ENCODE data around the gene JMJD4. TPM values are rescaled to one million over a fixed set of nuclear protein-coding genes. Genes with fewer than 3 reads are reported as not detected.

The JMJD4 gene
- total and polyA plus RNA-seq, 2 experiments from 2014 or later: 11.5 to 17.7 TPM

DNA sequence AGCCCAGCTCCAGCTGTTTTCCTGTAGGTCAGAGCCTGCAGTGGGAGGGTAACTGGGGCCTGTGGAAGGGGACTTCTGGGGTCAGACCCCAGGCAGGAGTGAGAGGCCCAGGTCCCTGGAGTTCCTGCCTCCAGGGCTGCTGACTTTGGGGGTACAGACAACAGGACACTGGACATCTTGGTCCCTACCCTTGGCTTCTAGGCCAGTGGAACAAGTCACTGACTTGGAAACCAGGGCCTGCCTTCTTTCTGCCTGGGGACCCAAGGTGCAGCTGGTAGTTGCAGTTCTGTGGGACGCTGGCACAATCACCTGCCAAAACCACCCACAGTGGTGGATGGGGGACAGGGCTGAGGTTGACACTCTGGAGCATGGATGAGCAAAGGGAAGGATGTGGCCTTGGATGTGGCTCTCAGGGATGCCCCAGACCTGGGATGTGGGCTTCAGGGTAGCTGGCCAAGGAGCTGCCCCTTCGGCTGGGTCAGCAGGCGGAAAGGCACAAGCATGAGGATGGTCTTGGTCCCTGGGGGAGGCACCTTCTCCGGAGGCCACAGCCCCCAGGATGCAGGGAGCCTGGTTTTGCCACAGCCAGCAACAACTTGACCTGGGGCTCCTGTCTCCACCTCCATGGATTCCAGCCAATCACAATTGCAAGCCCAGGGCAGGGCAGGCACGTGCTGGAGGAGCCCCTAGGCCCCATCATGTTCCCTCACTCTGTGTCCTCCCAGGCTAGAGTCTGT, 5.8 kb downstream of the JMJD4 start:
- ATAC-seq (peak; percentile 47), DNase-seq (ENCODE audit: low spot score) (peak; percentile 49)
- Mint-ChIP-seq H3K27me3 (ENCODE audit: insufficient read depth, low read depth, poor library complexity) (peaks cover 18% of the 10 kb centered on the region), H3K27ac (0 out of 2 replicates have a peak overlapping the region, but pooled peaks have one; percentile 80), H3K4me3 (peak overlapping the region; percentile 84), H3K36me3 (ENCODE audit: low read depth) (peaks cover 18% of the 10 kb centered on the region), H3K4me1 (peaks cover 21% of the 10 kb centered on the region), H3K9me3 (peaks cover 8% of the 10 kb centered on the region)
- peak overlapping the region; percentile 66; the same call in 1 of the 2 replicates for H2AFZ ChIP-seq
- no peaks in the 10 kb centered on the region for H3K27me3 ChIP-seq (ENCODE audit: insufficient read depth)
- no peak overlapping the region for H3K27ac ChIP-seq (ENCODE audit: low read depth)
- peaks cover 10% of the 10 kb centered on the region for H3K79me2 ChIP-seq (replicated peaks; ENCODE audit: insufficient read depth)
- H3F3A ChIP-seq (replicated peaks; ENCODE audit: low read depth): 0 out of 2 replicates have a peak, but pooled peaks cover 7% of the 10 kb centered on the region
- 0 out of 2 replicates have a peak, but pooled peaks cover 4% of the 10 kb centered on the region for H3K9me2 ChIP-seq (ENCODE audit: insufficient read depth)
- peak overlapping the region; percentile 87 for H3K4me2 ChIP-seq
- H4K20me1 ChIP-seq (replicated peaks; ENCODE audit: insufficient read depth): no peaks in the 10 kb centered on the region
- TF ChIP-seq, protein P1, sequence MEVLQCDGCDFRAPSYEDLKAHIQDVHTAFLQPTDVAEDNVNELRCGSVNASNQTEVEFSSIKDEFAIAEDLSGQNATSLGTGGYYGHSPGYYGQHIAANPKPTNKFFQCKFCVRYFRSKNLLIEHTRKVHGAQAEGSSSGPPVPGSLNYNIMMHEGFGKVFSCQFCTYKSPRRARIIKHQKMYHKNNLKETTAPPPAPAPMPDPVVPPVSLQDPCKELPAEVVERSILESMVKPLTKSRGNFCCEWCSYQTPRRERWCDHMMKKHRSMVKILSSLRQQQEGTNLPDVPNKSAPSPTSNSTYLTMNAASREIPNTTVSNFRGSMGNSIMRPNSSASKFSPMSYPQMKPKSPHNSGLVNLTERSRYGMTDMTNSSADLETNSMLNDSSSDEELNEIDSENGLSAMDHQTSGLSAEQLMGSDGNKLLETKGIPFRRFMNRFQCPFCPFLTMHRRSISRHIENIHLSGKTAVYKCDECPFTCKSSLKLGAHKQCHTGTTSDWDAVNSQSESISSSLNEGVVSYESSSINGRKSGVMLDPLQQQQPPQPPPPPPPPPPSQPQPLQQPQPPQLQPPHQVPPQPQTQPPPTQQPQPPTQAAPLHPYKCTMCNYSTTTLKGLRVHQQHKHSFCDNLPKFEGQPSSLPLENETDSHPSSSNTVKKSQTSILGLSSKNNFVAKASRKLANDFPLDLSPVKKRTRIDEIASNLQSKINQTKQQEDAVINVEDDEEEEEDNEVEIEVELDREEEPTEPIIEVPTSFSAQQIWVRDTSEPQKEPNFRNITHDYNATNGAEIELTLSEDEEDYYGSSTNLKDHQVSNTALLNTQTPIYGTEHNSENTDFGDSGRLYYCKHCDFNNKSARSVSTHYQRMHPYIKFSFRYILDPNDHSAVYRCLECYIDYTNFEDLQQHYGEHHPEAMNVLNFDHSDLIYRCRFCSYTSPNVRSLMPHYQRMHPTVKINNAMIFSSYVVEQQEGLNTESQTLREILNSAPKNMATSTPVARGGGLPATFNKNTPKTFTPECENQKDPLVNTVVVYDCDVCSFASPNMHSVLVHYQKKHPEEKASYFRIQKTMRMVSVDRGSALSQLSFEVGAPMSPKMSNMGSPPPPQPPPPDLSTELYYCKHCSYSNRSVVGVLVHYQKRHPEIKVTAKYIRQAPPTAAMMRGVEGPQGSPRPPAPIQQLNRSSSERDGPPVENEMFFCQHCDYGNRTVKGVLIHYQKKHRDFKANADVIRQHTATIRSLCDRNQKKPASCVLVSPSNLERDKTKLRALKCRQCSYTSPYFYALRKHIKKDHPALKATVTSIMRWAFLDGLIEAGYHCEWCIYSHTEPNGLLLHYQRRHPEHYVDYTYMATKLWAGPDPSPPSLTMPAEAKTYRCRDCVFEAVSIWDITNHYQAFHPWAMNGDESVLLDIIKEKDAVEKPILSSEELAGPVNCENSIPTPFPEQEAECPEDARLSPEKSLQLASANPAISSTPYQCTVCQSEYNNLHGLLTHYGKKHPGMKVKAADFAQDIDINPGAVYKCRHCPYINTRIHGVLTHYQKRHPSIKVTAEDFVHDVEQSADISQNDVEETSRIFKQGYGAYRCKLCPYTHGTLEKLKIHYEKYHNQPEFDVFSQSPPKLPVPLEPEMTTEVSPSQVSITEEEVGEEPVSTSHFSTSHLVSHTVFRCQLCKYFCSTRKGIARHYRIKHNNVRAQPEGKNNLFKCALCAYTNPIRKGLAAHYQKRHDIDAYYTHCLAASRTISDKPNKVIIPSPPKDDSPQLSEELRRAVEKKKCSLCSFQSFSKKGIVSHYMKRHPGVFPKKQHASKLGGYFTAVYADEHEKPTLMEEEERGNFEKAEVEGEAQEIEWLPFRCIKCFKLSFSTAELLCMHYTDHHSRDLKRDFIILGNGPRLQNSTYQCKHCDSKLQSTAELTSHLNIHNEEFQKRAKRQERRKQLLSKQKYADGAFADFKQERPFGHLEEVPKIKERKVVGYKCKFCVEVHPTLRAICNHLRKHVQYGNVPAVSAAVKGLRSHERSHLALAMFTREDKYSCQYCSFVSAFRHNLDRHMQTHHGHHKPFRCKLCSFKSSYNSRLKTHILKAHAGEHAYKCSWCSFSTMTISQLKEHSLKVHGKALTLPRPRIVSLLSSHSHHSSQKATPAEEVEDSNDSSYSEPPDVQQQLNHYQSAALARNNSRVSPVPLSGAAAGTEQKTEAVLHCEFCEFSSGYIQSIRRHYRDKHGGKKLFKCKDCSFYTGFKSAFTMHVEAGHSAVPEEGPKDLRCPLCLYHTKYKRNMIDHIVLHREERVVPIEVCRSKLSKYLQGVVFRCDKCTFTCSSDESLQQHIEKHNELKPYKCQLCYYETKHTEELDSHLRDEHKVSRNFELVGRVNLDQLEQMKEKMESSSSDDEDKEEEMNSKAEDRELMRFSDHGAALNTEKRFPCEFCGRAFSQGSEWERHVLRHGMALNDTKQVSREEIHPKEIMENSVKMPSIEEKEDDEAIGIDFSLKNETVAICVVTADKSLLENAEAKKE (CRISPR knock-in tag; IDR thresholded peaks at IDR 0.05): no peak
- TF ChIP-seq EZH2 (IDR thresholded peaks at IDR 0.05; ENCODE audit: low read depth, unreplicated experiment) (no peak), NANOG (IDR thresholded peaks at IDR 0.05; ENCODE audit: borderline replicate concordance) (no peak), CREB1 (CRISPR knock-in tag; IDR thresholded peaks at IDR 0.05; ENCODE audit: low read depth) (no peak), ZNF114 (CRISPR knock-in tag; IDR thresholded peaks at IDR 0.05) (no peak), STAT1 (IDR thresholded peaks at IDR 0.05; ENCODE audit: unreplicated experiment) (no peak), EZH2phosphoT487 (IDR thresholded peaks at IDR 0.05; ENCODE audit: unreplicated experiment) (no peak), ZNF331 (CRISPR knock-in tag; IDR thresholded peaks at IDR 0.05; ENCODE audit: low read depth) (no peak), JUNB (IDR thresholded peaks at IDR 0.05; ENCODE audit: unreplicated experiment) (no peak), POLR2AphosphoS5 (IDR thresholded peaks at IDR 0.05; ENCODE audit: low read depth) (no peak)
- TF ChIP-seq, protein P2, sequence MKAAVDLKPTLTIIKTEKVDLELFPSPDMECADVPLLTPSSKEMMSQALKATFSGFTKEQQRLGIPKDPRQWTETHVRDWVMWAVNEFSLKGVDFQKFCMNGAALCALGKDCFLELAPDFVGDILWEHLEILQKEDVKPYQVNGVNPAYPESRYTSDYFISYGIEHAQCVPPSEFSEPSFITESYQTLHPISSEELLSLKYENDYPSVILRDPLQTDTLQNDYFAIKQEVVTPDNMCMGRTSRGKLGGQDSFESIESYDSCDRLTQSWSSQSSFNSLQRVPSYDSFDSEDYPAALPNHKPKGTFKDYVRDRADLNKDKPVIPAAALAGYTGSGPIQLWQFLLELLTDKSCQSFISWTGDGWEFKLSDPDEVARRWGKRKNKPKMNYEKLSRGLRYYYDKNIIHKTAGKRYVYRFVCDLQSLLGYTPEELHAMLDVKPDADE (IDR thresholded peaks at IDR 0.05): no peak
- TF ChIP-seq, protein P3, sequence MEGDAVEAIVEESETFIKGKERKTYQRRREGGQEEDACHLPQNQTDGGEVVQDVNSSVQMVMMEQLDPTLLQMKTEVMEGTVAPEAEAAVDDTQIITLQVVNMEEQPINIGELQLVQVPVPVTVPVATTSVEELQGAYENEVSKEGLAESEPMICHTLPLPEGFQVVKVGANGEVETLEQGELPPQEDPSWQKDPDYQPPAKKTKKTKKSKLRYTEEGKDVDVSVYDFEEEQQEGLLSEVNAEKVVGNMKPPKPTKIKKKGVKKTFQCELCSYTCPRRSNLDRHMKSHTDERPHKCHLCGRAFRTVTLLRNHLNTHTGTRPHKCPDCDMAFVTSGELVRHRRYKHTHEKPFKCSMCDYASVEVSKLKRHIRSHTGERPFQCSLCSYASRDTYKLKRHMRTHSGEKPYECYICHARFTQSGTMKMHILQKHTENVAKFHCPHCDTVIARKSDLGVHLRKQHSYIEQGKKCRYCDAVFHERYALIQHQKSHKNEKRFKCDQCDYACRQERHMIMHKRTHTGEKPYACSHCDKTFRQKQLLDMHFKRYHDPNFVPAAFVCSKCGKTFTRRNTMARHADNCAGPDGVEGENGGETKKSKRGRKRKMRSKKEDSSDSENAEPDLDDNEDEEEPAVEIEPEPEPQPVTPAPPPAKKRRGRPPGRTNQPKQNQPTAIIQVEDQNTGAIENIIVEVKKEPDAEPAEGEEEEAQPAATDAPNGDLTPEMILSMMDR (conservative IDR thresholded peaks at IDR 0.05; ENCODE audit: low read depth in 2 of 2): no peak
- TF ChIP-seq, protein P4, sequence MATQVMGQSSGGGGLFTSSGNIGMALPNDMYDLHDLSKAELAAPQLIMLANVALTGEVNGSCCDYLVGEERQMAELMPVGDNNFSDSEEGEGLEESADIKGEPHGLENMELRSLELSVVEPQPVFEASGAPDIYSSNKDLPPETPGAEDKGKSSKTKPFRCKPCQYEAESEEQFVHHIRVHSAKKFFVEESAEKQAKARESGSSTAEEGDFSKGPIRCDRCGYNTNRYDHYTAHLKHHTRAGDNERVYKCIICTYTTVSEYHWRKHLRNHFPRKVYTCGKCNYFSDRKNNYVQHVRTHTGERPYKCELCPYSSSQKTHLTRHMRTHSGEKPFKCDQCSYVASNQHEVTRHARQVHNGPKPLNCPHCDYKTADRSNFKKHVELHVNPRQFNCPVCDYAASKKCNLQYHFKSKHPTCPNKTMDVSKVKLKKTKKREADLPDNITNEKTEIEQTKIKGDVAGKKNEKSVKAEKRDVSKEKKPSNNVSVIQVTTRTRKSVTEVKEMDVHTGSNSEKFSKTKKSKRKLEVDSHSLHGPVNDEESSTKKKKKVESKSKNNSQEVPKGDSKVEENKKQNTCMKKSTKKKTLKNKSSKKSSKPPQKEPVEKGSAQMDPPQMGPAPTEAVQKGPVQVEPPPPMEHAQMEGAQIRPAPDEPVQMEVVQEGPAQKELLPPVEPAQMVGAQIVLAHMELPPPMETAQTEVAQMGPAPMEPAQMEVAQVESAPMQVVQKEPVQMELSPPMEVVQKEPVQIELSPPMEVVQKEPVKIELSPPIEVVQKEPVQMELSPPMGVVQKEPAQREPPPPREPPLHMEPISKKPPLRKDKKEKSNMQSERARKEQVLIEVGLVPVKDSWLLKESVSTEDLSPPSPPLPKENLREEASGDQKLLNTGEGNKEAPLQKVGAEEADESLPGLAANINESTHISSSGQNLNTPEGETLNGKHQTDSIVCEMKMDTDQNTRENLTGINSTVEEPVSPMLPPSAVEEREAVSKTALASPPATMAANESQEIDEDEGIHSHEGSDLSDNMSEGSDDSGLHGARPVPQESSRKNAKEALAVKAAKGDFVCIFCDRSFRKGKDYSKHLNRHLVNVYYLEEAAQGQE (IDR thresholded peaks at IDR 0.05; ENCODE audit: unreplicated experiment): no peak
- no peaks in the 10 kb centered on the region for H3K36me3 ChIP-seq (ENCODE audit: insufficient read depth)
- H3K4me1 ChIP-seq (ENCODE audit: insufficient read depth): peaks cover 15% of the 10 kb centered on the region; the same call in 1 of the 2 replicates
- H3K4me3 ChIP-seq: peak overlapping the region; percentile 83

All from GM23338 (cell line).